ENCODE results near the gene NTN3.

- TF ChIP-seq CTCF (IDR thresholded peaks at IDR 0.05; ENCODE audit: poor library complexity) = no peak
- no peak for TF ChIP-seq EZH2 (IDR thresholded peaks at IDR 0.05; ENCODE audit: borderline replicate concordance)
Measured at GRCh38 chr16:2464333-2464732, 6.8 kb upstream of the NTN3 start.

Measured in hepatocyte (in vitro differentiated cells).